K562 (cell line): ENCODE results near the gene VPS37B. TPM values are rescaled to one million over a fixed set of nuclear protein-coding genes. Genes with fewer than 3 reads are reported as not detected.

Source experiments
- ATF3 ChIP-seq, 2 experiments: fragments of 450-650 bp in 1 of 2; sonication (generic) in 1 of 2; formaldehyde crosslinking in 1 of 2; IDR thresholded peaks in 1 of 2; conservative IDR thresholded peaks in 1 of 2; 2 replicates each; pipeline versions ENCODE4 v1.6.1 to v1.8.1; 2016 to 2023; ENCODE audit warnings: mild to moderate bottlenecking in 2 of 2, moderate library complexity in 2 of 2, inconsistent platforms in 1 of 2, missing genetic modification reagents in 1 of 2
- CSDE1 ChIP-seq, 2 experiments: fragments of 450-650 bp; IDR thresholded peaks; 2 replicates each; pipeline ENCODE4 v1.6.1; 2016; ENCODE audit warnings: mild to moderate bottlenecking in 1 of 2
- CTBP1 ChIP-seq: fragments of 450-650 bp; IDR thresholded peaks from 2 replicates; pipeline ENCODE4 v1.6.1; 2016; ENCODE audit warnings: borderline replicate concordance
- E4F1 ChIP-seq: fragments of 250-450 bp; sonication (Bioruptor Pico); IDR thresholded peaks from 2 replicates; pipeline ENCODE4 v1.5.0; 2021; ENCODE audit warnings: mild to moderate bottlenecking, borderline replicate concordance
- KAT8 ChIP-seq: fragments of 450-650 bp; IDR thresholded peaks from 2 replicates; pipeline ENCODE4 v1.6.1; 2016; ENCODE audit warnings: low read depth, mild to moderate bottlenecking
- KLF10 ChIP-seq: fragments of 250-450 bp; sonication (Bioruptor Pico); IDR thresholded peaks from 2 replicates; pipeline ENCODE4 v1.6.1; 2021; ENCODE audit warnings: matching md5 sums
- NFATC3 ChIP-seq: fragments of 450-650 bp; IDR thresholded peaks from 2 replicates; pipeline ENCODE4 v1.6.1; 2017; ENCODE audit warnings: mild to moderate bottlenecking
- POLR2H ChIP-seq: IDR thresholded peaks from 2 replicates; pipeline ENCODE4 v1.6.1; 2016; ENCODE audit warnings: missing genetic modification characterization, low read depth, mild to moderate bottlenecking, control low read depth, missing compliant biosample characterization, moderate library complexity
- RFX7 ChIP-seq: fragments of 250-450 bp; sonication (Bioruptor Pico); IDR thresholded peaks from 2 replicates; pipeline ENCODE4 v1.5.1; 2021; ENCODE audit warnings: mild to moderate bottlenecking
- SMAD3 ChIP-seq: fragments of 450-650 bp; formaldehyde crosslinking; conservative IDR thresholded peaks from 2 replicates; pipeline ENCODE4 v1.4.0; 2020; ENCODE audit warnings: mild to moderate bottlenecking
- SRF ChIP-seq, 2 experiments: fragments of 250-450, 450-650 bp in 1 of 2; sonication (Bioruptor Pico) in 1 of 2; sonication (generic) in 1 of 2; formaldehyde crosslinking; IDR thresholded peaks; 2 replicates each; pipeline versions ENCODE4 v1.5.0 to v1.5.1; 2020 to 2022; ENCODE audit warnings: mild to moderate bottlenecking in 1 of 2, missing genetic modification reagents in 1 of 2
- TRIM24 ChIP-seq, 2 experiments: fragments of 450-650 bp; IDR thresholded peaks; 2 replicates each; pipeline ENCODE4 v1.6.1; 2016
- TSHZ1 ChIP-seq: fragments of 250-450 bp; sonication (Bioruptor Pico); IDR thresholded peaks from 2 replicates; pipeline ENCODE4 v1.4.0; 2020; ENCODE audit warnings: mild to moderate bottlenecking, moderate library complexity
- U2AF2 ChIP-seq: fragments of 200-400 bp; formaldehyde crosslinking; optimal IDR thresholded peaks from 2 replicates; pipeline ENCODE3; 2017; ENCODE audit warnings: low read depth, mild to moderate bottlenecking, low read length
- ZFP91 ChIP-seq: sonication (generic); formaldehyde crosslinking; IDR thresholded peaks from 2 replicates; pipeline ENCODE4 v1.8.0; 2022; ENCODE audit warnings: mild to moderate bottlenecking, missing genetic modification reagents
- ZNF197 ChIP-seq: fragments of 200-800 bp; sonication (Bioruptor generic); IDR thresholded peaks from 2 replicates; pipeline ENCODE4 v1.6.1; 2016; ENCODE audit warnings: low read depth, missing genetic modification characterization, missing compliant biosample characterization
- ZNF239 ChIP-seq: fragments of 250-450 bp; sonication (Bioruptor Pico); IDR thresholded peaks from 2 replicates; pipeline ENCODE4 v1.4.0; 2020; ENCODE audit warnings: mild to moderate bottlenecking
- ZNF57 ChIP-seq: fragments of 450-650 bp; formaldehyde crosslinking; IDR thresholded peaks from 2 replicates; pipeline ENCODE4 v1.4.0; 2020; ENCODE audit warnings: mild to moderate bottlenecking, moderate library complexity
- polyA plus RNA-seq, 8 experiments: library from polyadenylated mRNA; depleted of rRNA in 4 of 8; stranded (reverse) in 5 of 8; unstranded in 3 of 8; fragments of >200 nt; fragmentation: Nextera tagmentation in 2 of 8; fragmentation: Illumina TruSeq in 1 of 8; extraction: Ambion mirVana in 2 of 8; extraction: Trizol in 1 of 8; gene quantifications; 2 replicates each; pipeline versions ENCODE4 v1.2.1 to v1.2.3, GENCODE V29; 2011 to 2014; ENCODE audit warnings: inconsistent platforms in 1 of 8, missing spikeins in 1 of 8
- total RNA-seq, 7 experiments: library from RNA; depleted of rRNA in 6 of 7; stranded (reverse); fragments of >200 nt in 6 of 7; fragmentation: Illumina TruSeq in 2 of 7; extraction: Trizol in 2 of 7; gene quantifications; 2 replicates each; pipeline versions ENCODE4 v1.2.1 to v1.2.3, GENCODE V29; 2011 to 2021; ENCODE audit warnings: low replicate concordance in 1 of 7

The VPS37B gene
- total and polyA plus RNA-seq, 9 of the 15 experiments (the other 6 are each of a cell fraction or from before 2014, with no cell fraction given) = 0.28 to 37.4 (median 17.9) TPM

GRCh38 chr12:122895704-122896636 is at the start of gene VPS37B (continued):
- TF ChIP-seq U2AF2 (no peak), TRIM24 (IDR thresholded peaks at IDR 0.05) (peak; percentile 46 to 76; a peak in 3 of 4 replicates), ZNF197 (CRISPR knock-in tag) (no peak), SRF (CRISPR knock-in tag; IDR thresholded peaks at IDR 0.05) (no peak; a peak in 1 of 4 replicates), RFX7 (CRISPR knock-in tag) (peak; percentile 27; the same call in 1 of the 2 replicates), NFATC3 (no peak), ATF3 (IDR thresholded peaks at IDR 0.05) (peak; percentile 100), ATF3 (CRISPR knock-in tag; conservative IDR thresholded peaks at IDR 0.05) (peak; percentile 92; the same call in 1 of the 2 replicates), KLF10 (no peak), TSHZ1 (no peak), ZNF57 (CRISPR knock-in tag) (0 out of 2 replicates have a peak, but pooled peaks have one; percentile 58), E4F1 (no peak), KAT8 (no peak), POLR2H (tag) (peak; percentile 37; the same call in 1 of the 2 replicates), SMAD3 (CRISPR knock-in tag) (no peak), ZNF239 (CRISPR knock-in tag) (peak; percentile 31; the same call in 1 of the 2 replicates), CTBP1 (peak; percentile 91), CSDE1 (IDR thresholded peaks at IDR 0.05) (peak in 1 of 2 experiments; percentile 97; a peak in 2 of 4 replicates), ZFP91 (CRISPR knock-in tag) (peak; percentile 49; the same call in 1 of the 2 replicates)
